Small intestine (tissue), 7 donors: ENCODE data around the gene TRIO. TPM values are rescaled to one million over a fixed set of nuclear protein-coding genes. Genes with fewer than 3 reads are reported as not detected.
A peak's percentile ranks its signal among the peaks of the same experiment; 100 is the strongest.

ENCODE experiments used
- DNase-seq, 2 donors: peaks; one replicate each; pipeline versions ENCODE4 v3.0.0 to v3.0.0-alpha.2; 2013
- FAIRE-seq: peaks from 2 replicates; lab custom pipeline; 2012; peaks lifted over from hg19 to GRCh38; lab: Jason Lieb, UNC
- H3K27ac ChIP-seq, 3 donors: one replicate each; pipeline ENCODE4 v1.5.1; 2013; ENCODE audit warnings: low read length in 2 of 3, mild to moderate bottlenecking in 2 of 3, control low read depth in 1 of 3, inconsistent platforms in 1 of 3, low read depth in 1 of 3, moderate library complexity in 1 of 3
- H3K27me3 ChIP-seq, 3 donors: one replicate each; pipeline ENCODE4 v1.6.1; 2013; ENCODE audit warnings: low read length in 3 of 3, inconsistent platforms in 1 of 3; ENCODE audit not compliant: control insufficient read depth in 3 of 3, insufficient read depth in 3 of 3
- H3K36me3 ChIP-seq, 3 donors: one replicate each; pipeline ENCODE4 v1.6.1; 2013; ENCODE audit warnings: low read length in 3 of 3, inconsistent platforms in 1 of 3, low read depth in 1 of 3, mild to moderate bottlenecking in 1 of 3, moderate library complexity in 1 of 3; ENCODE audit not compliant: control insufficient read depth in 3 of 3, insufficient read depth in 2 of 3
- H3K4me1 ChIP-seq, 3 donors: one replicate each; pipeline ENCODE4 v1.6.1; 2013; ENCODE audit warnings: low read length in 2 of 3, inconsistent platforms in 1 of 3, low read depth in 1 of 3, mild to moderate bottlenecking in 1 of 3, moderate library complexity in 1 of 3; ENCODE audit not compliant: control insufficient read depth in 3 of 3, insufficient read depth in 2 of 3
- H3K4me3 ChIP-seq, 3 donors: one replicate each; pipeline ENCODE4 v1.5.1; 2013; ENCODE audit warnings: low read length in 3 of 3, control low read depth in 1 of 3, inconsistent platforms in 1 of 3, low read depth in 1 of 3, mild to moderate bottlenecking in 1 of 3, moderate library complexity in 1 of 3
- H3K9me3 ChIP-seq, 2 donors: one replicate each; pipeline ENCODE4 v1.6.1; 2013; ENCODE audit warnings: low read depth in 1 of 2, low read length in 1 of 2; ENCODE audit not compliant: control insufficient read depth in 2 of 2, insufficient read depth in 1 of 2
- WGBS, 3 donors: extraction: QIAGEN DNeasy Blood & Tissue Kit; methylation state at CpG; one replicate each; pipeline ENCODE4 v1.1.7; 2013; 5-methylcytosine and 5-hydroxymethylcytosine counted together
- polyA plus RNA-seq, 4 donors: library from polyadenylated mRNA; stranded (reverse) in 3 of 4; unstranded in 1 of 4; fragments of 200-250 nt in 3 of 4; fragments of 120-200 nt in 1 of 4; gene quantifications; one replicate each; pipeline versions ENCODE4 v1.2.1 to v1.2.3, GENCODE V29; 2013
- donor health status: healthy with polysubstance abuse.
- donor health status: control.
- donor health status: control.
- donor health status: Bipolar disorder and iron deficiency.
- donor health status: healthy.

The TRIO gene
- polyA plus RNA-seq, 4 donors: 13.2 to 50.8 (median 23.3) TPM

DNA sequence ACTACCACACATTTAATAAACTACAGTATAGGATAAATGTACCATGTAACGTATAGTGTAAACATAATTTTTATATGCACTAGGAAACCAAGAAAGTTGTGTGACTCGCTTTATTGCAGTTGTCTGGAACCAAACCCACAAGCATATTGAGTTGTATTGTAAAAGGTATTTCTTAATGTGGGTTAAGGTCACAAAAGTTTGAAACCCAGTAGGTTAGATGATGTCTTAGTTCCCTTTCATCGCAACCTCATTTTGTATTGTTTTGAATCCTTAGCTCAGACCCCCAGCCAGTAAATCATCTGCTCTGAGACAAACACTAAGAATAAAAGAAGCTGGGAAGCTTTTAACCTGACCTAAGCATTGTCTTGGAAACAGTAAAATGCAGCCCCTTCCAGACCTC is 79.1 kb downstream of the TRIO start:
- H3K4me1 ChIP-seq: peaks cover 4 to 33% (median 18%) of the 10 kb centered on the region in 3 donors
- no peak overlapping the region for H3K4me3 ChIP-seq
- DNase-seq (no peak), FAIRE-seq (no peak)
- no peak overlapping the region for H3K27ac ChIP-seq
- H3K27me3 ChIP-seq: no peaks in the 10 kb centered on the region
- 77 to 92% (median 86%) methylated on average over 3 of the region's 3 CpGs for whole genome bisulfite sequencing, 3 donors
- H3K9me3 ChIP-seq: no peaks in the 10 kb centered on the region
- H3K36me3 ChIP-seq: peaks cover 0 to 2% (median 0%) of the 10 kb centered on the region in 3 donors

DNA sequence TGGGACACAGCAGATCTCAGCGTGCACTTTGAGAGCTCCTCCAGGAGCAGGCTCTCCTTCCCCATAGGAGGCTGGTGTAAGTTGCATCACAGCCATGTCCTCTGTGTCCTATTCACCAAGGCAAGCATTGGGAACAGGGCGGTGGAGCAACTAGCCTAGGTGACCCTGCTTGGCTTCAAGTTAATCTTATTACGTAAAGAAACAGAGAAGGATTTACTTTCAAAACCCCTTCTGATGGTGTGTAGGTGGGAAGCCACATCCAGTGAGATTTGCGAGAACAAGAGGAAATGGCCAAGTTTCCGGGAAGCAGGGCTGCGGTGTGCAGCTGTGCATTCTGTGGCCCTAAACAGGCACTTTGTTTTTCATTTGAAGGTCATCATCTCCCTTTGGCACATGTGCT is 80.2 kb downstream of the TRIO start:
- H3K36me3 ChIP-seq: peaks cover 0 to 2% (median 0%) of the 10 kb centered on the region in 3 donors
- H3K27ac ChIP-seq: no peak overlapping the region
- no peak for FAIRE-seq
- H3K27me3 ChIP-seq: no peaks in the 10 kb centered on the region
- peaks cover 4 to 27% (median 18%) of the 10 kb centered on the region in 3 donors for H3K4me1 ChIP-seq
- no peaks in the 10 kb centered on the region for H3K9me3 ChIP-seq
- no peak for DNase-seq
- no peak overlapping the region for H3K4me3 ChIP-seq
- WGBS, 3 donors: 69 to 82% (median 73%) methylated on average over 6 of the region's 6 CpGs

DNA sequence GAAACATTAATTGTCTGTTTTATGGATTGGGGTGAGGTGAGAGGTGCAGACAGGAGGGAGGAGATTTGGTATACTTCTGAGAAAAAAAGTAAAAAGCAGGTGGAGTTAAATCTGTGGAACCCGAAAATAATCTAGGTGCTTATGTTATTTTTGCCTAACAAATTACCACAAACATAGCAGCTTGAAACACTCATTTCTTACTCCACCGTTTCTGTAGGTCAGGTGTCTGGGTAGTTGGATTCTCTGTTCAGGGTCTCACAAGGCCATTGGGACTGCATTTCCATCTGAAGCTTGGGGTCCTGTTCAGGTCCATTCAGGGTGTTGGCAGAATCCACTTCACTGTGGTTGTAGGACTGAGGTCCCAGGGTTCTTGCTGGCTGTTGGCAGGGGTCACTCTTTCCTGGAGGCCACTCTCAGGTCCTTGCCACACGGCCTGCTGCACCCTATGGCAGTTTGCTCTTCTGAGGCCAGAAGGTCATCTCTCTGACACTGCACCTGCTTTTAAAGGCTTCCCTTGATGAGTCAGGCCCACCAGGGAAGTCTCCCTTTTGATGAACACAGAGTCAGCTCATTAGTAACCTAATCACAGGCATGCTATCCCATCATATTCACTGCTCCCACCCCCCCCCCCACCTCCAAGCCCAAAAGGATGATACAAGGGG is 82.2 kb downstream of the TRIO start:
- H3K27ac ChIP-seq: peak overlapping the region in 1 of 3 donors; percentile 6
- no peaks in the 10 kb centered on the region for H3K9me3 ChIP-seq
- DNase-seq (no peak), FAIRE-seq (no peak)
- H3K4me3 ChIP-seq: no peak overlapping the region
- peaks cover 0 to 2% (median 0%) of the 10 kb centered on the region in 3 donors for H3K36me3 ChIP-seq
- peaks cover 0 to 10% (median 9%) of the 10 kb centered on the region in 3 donors for H3K4me1 ChIP-seq
- no peaks in the 10 kb centered on the region for H3K27me3 ChIP-seq
- WGBS, 3 donors: 76 to 90% (median 81%) methylated on average over 3 of the region's 3 CpGs

DNA sequence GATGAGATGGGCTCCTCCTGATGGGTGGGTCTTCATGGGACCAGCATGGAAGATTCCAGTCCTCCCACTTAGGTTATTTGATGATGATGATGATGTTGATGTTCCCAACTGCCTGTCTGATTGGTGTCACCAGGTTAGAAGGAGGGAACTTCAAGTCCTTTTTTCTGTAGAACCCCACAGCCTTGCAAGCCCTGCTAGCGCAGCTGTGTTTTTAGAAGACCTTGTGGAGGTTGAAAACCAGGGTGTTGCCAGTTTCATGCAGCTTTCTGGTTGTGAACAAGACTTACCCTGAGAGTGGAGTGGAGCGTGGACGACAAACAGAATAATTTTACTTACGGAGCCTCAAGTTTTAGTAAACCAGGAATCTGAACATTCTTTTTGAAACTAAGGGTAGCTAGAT is 83.0 kb downstream of the TRIO start:
- 90 to 98% (median 91%) methylated on average over 4 of the region's 4 CpGs for WGBS, 3 donors
- no peaks in the 10 kb centered on the region for H3K27me3 ChIP-seq
- DNase-seq: no peak
- no peak for FAIRE-seq
- H3K4me3 ChIP-seq: no peak overlapping the region
- peaks cover 0 to 2% (median 0%) of the 10 kb centered on the region in 3 donors for H3K36me3 ChIP-seq
- H3K4me1 ChIP-seq: peaks cover 0 to 9% (median 3%) of the 10 kb centered on the region in 3 donors
- H3K9me3 ChIP-seq: no peaks in the 10 kb centered on the region
- no peak overlapping the region for H3K27ac ChIP-seq

DNA sequence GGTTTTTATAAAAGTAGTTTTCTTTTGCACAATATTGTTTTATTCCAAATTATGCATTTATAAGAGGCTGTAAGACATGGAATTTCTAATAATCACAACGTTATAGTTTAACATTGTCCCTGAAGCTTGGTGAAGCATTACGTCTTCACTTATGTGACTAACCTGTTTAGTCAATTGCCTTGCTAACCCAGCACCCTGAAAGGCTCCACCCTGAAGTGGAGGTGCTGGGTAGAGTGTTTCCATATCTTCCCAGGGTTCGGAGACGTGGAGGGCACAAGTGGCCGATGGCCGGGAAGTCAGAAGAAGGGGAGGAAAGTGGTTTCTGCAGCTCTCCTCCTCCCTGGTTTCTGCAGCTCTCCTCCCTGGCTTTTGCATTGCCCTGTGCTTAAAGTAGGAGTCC is 83.4 kb downstream of the TRIO start:
- no peaks in the 10 kb centered on the region for H3K9me3 ChIP-seq
- FAIRE-seq (no peak), DNase-seq (no peak)
- H3K36me3 ChIP-seq: peaks cover 0 to 2% (median 0%) of the 10 kb centered on the region in 3 donors
- H3K27me3 ChIP-seq: no peaks in the 10 kb centered on the region
- no peak overlapping the region for H3K4me3 ChIP-seq
- 80 to 84% (median 82%) methylated on average over 6 of the region's 6 CpGs for WGBS, 3 donors
- peaks cover 0 to 9% (median 0%) of the 10 kb centered on the region in 3 donors for H3K4me1 ChIP-seq
- no peak overlapping the region for H3K27ac ChIP-seq

DNA sequence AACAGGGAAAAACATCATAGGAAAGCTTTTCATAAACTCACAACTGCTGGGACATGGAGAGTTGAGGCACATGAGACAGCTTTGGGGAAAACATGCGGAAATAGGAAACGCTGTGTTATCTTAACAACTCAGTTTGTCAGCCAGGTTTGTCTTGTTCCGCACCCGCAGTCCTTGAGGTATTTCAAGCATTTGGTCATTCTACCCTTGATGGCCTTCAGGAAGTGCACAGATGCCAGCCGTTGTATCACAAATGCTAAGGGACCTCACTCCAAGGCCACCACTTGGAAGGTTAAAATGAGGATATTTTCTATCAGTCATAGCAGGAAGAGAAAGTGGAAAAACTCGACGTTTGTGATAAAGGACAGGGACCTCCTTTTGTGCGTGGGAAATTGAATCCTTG is 83.8 kb downstream of the TRIO start:
- H3K4me1 ChIP-seq: peaks cover 0 to 9% (median 0%) of the 10 kb centered on the region in 3 donors
- peaks cover 0 to 2% (median 0%) of the 10 kb centered on the region in 3 donors for H3K36me3 ChIP-seq
- DNase-seq (no peak), FAIRE-seq (no peak)
- H3K27me3 ChIP-seq: no peaks in the 10 kb centered on the region
- H3K27ac ChIP-seq: no peak overlapping the region
- no peaks in the 10 kb centered on the region for H3K9me3 ChIP-seq
- H3K4me3 ChIP-seq: no peak overlapping the region
- WGBS, 3 donors: 53 to 65% (median 64%) methylated on average over 8 of the region's 8 CpGs

DNA sequence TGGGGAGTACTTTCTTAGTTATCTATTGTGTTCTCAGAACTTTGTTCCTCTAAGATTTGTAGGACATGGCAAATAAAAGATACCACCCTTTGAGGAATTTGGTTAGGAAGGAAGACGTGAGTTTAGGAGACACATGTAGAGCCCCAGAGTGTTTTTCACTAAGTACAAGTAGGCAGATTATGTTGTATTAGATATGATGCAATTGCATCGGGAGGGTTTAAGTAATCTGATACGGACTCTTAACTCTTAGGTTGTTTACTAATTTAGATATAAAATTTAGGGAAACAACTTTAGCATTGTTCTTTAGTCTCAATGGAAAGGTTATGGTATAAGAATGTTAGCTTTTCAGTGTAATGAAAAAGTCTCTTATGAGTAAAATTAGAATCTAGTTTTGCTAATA is 84.4 kb downstream of the TRIO start:
- no peak overlapping the region for H3K4me3 ChIP-seq
- FAIRE-seq: no peak
- DNase-seq: no peak
- no peaks in the 10 kb centered on the region for H3K9me3 ChIP-seq
- peaks cover 0 to 9% (median 0%) of the 10 kb centered on the region in 3 donors for H3K4me1 ChIP-seq
- H3K27ac ChIP-seq: no peak overlapping the region
- peaks cover 0 to 2% (median 0%) of the 10 kb centered on the region in 3 donors for H3K36me3 ChIP-seq
- no peaks in the 10 kb centered on the region for H3K27me3 ChIP-seq
- WGBS, 3 donors: 31% methylated on average over 3 of the region's 3 CpGs

GRCh38 chr5:14228219-14228618 is 85.1 kb downstream of the TRIO start:
- FAIRE-seq (no peak), DNase-seq (no peak)
- peaks cover 0 to 9% (median 0%) of the 10 kb centered on the region in 3 donors for H3K4me1 ChIP-seq
- H3K9me3 ChIP-seq: no peaks in the 10 kb centered on the region
- H3K27me3 ChIP-seq: no peaks in the 10 kb centered on the region
- H3K36me3 ChIP-seq: peaks cover 0 to 2% (median 0%) of the 10 kb centered on the region in 3 donors
- WGBS, 3 donors: 83 to 87% (median 84%) methylated on average over 6 of the region's 6 CpGs
- H3K4me3 ChIP-seq: no peak overlapping the region
- no peak overlapping the region for H3K27ac ChIP-seq
